ENCODE measurements around the gene SLC35A2. TPM values are rescaled to one million over a fixed set of nuclear protein-coding genes. Genes with fewer than 3 reads are reported as not detected.

The SLC35A2 gene
- total RNA-seq, 1 donor from 2014 or later = 40.9 TPM

GRCh38 chrX:48956728-48957414, 45.4 kb upstream of the SLC35A2 start:
- H3K36me3 ChIP-seq (ENCODE audit: control insufficient read depth, insufficient read depth, low read length) = no peaks in the 10 kb centered on the region
- no peaks in the 10 kb centered on the region for H3K27me3 ChIP-seq (ENCODE audit: control insufficient read depth, insufficient read depth, low read length)
- no peak for DNase-seq (ENCODE audit: low read depth)
- H3K4me3 ChIP-seq (ENCODE audit: low read depth, low read length) = peak overlapping the region; percentile 45
- TF ChIP-seq CTCF (IDR thresholded peaks at IDR 0.05; ENCODE audit: insufficient read depth, low read length, poor library complexity, severe bottlenecking) = no peak

GRCh38 chrX:48948589-48948988, 37.1 kb upstream of the SLC35A2 start:
- Histone ChIP-seq H3K36me3 (ENCODE audit: control insufficient read depth, insufficient read depth, low read length) (no peaks in the 10 kb centered on the region), H3K4me3 (ENCODE audit: low read depth, low read length) (no peak overlapping the region), H3K27me3 (ENCODE audit: control insufficient read depth, insufficient read depth, low read length) (no peaks in the 10 kb centered on the region)
- no peak for DNase-seq (ENCODE audit: low read depth)
- no peak for TF ChIP-seq CTCF (IDR thresholded peaks at IDR 0.05; ENCODE audit: insufficient read depth, low read length, poor library complexity, severe bottlenecking)

- TF ChIP-seq CTCF (IDR thresholded peaks at IDR 0.05; ENCODE audit: insufficient read depth, low read length, poor library complexity, severe bottlenecking) = peak; percentile 80
- H3K4me3 ChIP-seq (ENCODE audit: low read depth, low read length) = no peak overlapping the region
- H3K27me3 ChIP-seq (ENCODE audit: control insufficient read depth, insufficient read depth, low read length) = no peaks in the 10 kb centered on the region
- no peak for DNase-seq (ENCODE audit: low read depth)
- H3K36me3 ChIP-seq (ENCODE audit: control insufficient read depth, insufficient read depth, low read length) = no peaks in the 10 kb centered on the region
These were observed 34.3 kb upstream of the SLC35A2 start for GRCh38 chrX:48945517-48946348.

GRCh38 chrX:48942895-48943294, 31.4 kb upstream of the SLC35A2 start:
- TF ChIP-seq CTCF (IDR thresholded peaks at IDR 0.05; ENCODE audit: insufficient read depth, low read length, poor library complexity, severe bottlenecking) = no peak
- no peak overlapping the region for H3K4me3 ChIP-seq (ENCODE audit: low read depth, low read length)
- no peaks in the 10 kb centered on the region for H3K36me3 ChIP-seq (ENCODE audit: control insufficient read depth, insufficient read depth, low read length)
- no peak for DNase-seq (ENCODE audit: low read depth)
- no peaks in the 10 kb centered on the region for H3K27me3 ChIP-seq (ENCODE audit: control insufficient read depth, insufficient read depth, low read length)

- TF ChIP-seq CTCF (IDR thresholded peaks at IDR 0.05; ENCODE audit: insufficient read depth, low read length, poor library complexity, severe bottlenecking) = no peak
- Histone ChIP-seq H3K4me3 (ENCODE audit: low read depth, low read length) (no peak overlapping the region), H3K36me3 (ENCODE audit: control insufficient read depth, insufficient read depth, low read length) (no peaks in the 10 kb centered on the region), H3K27me3 (ENCODE audit: control insufficient read depth, insufficient read depth, low read length) (no peaks in the 10 kb centered on the region)
- no peak for DNase-seq (ENCODE audit: low read depth)
These were observed 29.0 kb upstream of the SLC35A2 start for GRCh38 chrX:48940404-48940955.
